HepG2 (cell line): ENCODE data around the gene DERL2. TPM values are rescaled to one million over a fixed set of nuclear protein-coding genes. Genes with fewer than 3 reads are reported as not detected.

ENCODE experiments used
- ADNP ChIP-seq: sonication (generic); formaldehyde crosslinking; IDR thresholded peaks from 2 replicates; pipeline ENCODE4 v1.4.0; 2020; ENCODE audit warnings: missing genetic modification reagents
- DPF2 ChIP-seq: sonication (generic); formaldehyde crosslinking; IDR thresholded peaks from 2 replicates; pipeline ENCODE4 v1.4.0; 2020; ENCODE audit warnings: mild to moderate bottlenecking, low read depth, missing genetic modification reagents, borderline replicate concordance
- GTF3A ChIP-seq: sonication (generic); formaldehyde crosslinking; conservative IDR thresholded peaks from 2 replicates; pipeline ENCODE4 v1.4.0; 2020; ENCODE audit warnings: mild to moderate bottlenecking, missing genetic modification reagents
- HMGA1 ChIP-seq: sonication (generic); formaldehyde crosslinking; conservative IDR thresholded peaks from 2 replicates; pipeline ENCODE4 v1.4.0; 2020; ENCODE audit warnings: missing genetic modification reagents
- JUN ChIP-seq: sonication (generic); formaldehyde crosslinking; IDR thresholded peaks from 2 replicates; pipeline ENCODE4 v1.4.0; 2020; ENCODE audit warnings: mild to moderate bottlenecking, missing genetic modification reagents
- KDM4B ChIP-seq: sonication (generic); formaldehyde crosslinking; IDR thresholded peaks from 2 replicates; pipeline ENCODE4 v1.4.0; 2020; ENCODE audit warnings: missing genetic modification reagents
- KLF16 ChIP-seq, 2 experiments: sonication (generic) in 1 of 2; formaldehyde crosslinking in 1 of 2; IDR thresholded peaks; 2 replicates each; pipeline versions ENCODE4 v1.6.1 to v1.8.0; 2016 to 2023; ENCODE audit warnings: missing genetic modification reagents in 2 of 2, missing compliant biosample characterization in 1 of 2
- SIN3A ChIP-seq: IDR thresholded peaks from 2 replicates; pipeline ENCODE4 v1.6.1; 2011; ENCODE audit warnings: low read depth, mild to moderate bottlenecking, control low read depth, low read length, borderline replicate concordance
- XRCC5 ChIP-seq: fragments of 200-400 bp; formaldehyde crosslinking; optimal IDR thresholded peaks from 2 replicates; pipeline ENCODE3; 2017; ENCODE audit warnings: mild to moderate bottlenecking, low read length
- ZFP36L1 ChIP-seq: sonication (generic); formaldehyde crosslinking; IDR thresholded peaks from 2 replicates; pipeline ENCODE4 v1.8.0; 2022; ENCODE audit warnings: mild to moderate bottlenecking, missing genetic modification reagents, moderate library complexity
- ZNF414 ChIP-seq: sonication (generic); formaldehyde crosslinking; IDR thresholded peaks from 2 replicates; pipeline ENCODE4 v1.5.0; 2020; ENCODE audit warnings: missing genetic modification reagents
- ZNF569 ChIP-seq: sonication (generic); formaldehyde crosslinking; IDR thresholded peaks from 2 replicates; pipeline ENCODE4 v1.5.0; 2020; ENCODE audit warnings: mild to moderate bottlenecking, missing genetic modification reagents, moderate library complexity, borderline replicate concordance
- ZNF740 ChIP-seq: sonication (generic); formaldehyde crosslinking; IDR thresholded peaks from 2 replicates; pipeline ENCODE4 v1.4.0; 2020; ENCODE audit warnings: missing genetic modification reagents
- polyA plus RNA-seq, 8 experiments: library from polyadenylated mRNA; depleted of rRNA in 3 of 8; stranded (reverse) in 7 of 8; unstranded in 1 of 8; fragments of >200 nt; fragmentation: Illumina TruSeq in 4 of 8; extraction: Trizol in 4 of 8; gene quantifications; 2 replicates each; pipeline versions ENCODE4 v1.2.1 to v1.2.3, GENCODE V29; 2011 to 2016; ENCODE audit warnings: low read depth in 4 of 8, missing spikeins in 1 of 8, mixed read lengths in 1 of 8; ENCODE audit not compliant: insufficient read depth in 1 of 8
- total RNA-seq, 5 experiments: library from RNA; depleted of rRNA; stranded (reverse); fragments of >200 nt; fragmentation: Illumina TruSeq; extraction: Trizol; gene quantifications; 2 replicates each; pipeline ENCODE4 v1.2.3, GENCODE V29; 2016; ENCODE audit warnings: low read depth in 1 of 5
- TF ChIP-seq, protein P1 (sequence below): sonication (generic); formaldehyde crosslinking; IDR thresholded peaks from 2 replicates; pipeline ENCODE4 v1.5.0; 2020; ENCODE audit warnings: mild to moderate bottlenecking, missing genetic modification reagents, moderate library complexity
- TF ChIP-seq, protein P2 (sequence below): sonication (generic); formaldehyde crosslinking; IDR thresholded peaks from 2 replicates; pipeline ENCODE4 v1.5.0; 2020; ENCODE audit warnings: mild to moderate bottlenecking, missing genetic modification reagents
- TF ChIP-seq, protein P3 (sequence below): sonication (generic); formaldehyde crosslinking; IDR thresholded peaks from 2 replicates; pipeline ENCODE4 v1.9.0; 2022; ENCODE audit warnings: low read depth, missing genetic modification reagents

The DERL2 gene
- total and polyA plus RNA-seq, 2 of the 13 experiments (the other 11 are each of a cell fraction or from before 2014, with no cell fraction given) = 59.3 to 65.2 TPM

DNA sequence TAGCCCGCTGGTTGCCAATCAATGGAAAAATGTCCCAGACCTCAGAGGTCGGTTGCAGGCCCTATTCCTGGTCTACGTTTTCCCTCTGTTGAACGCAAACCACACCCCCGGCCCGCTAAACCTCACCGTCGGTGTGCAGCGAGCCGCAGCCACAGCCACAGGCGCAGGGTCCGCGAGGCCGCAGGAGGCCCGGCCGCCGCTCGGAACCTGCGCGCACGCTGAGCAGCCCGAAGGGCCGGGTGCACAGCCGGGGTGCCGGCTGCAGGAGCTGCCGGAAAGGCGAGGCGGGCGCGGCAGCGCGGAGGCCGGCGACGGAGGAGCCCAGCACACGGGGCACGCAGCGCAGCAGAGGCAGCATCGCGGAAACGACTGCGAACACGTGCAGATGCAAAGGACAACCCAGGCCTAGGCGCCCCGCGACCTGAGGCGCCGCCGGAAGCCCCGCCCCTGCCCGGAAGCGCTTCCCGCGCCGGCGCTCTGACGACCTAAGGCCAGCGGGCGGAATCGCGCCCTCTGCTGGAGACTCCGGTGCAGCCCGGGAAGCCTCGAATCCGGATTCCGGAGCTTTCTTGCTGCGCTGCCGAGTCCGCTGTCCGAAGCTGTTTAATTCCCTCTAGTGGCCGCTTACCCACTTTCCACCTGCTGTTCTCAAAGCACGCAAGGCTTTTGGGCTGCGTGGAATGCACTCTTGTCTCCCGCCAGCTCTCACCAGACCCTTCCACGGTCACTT, 47.1 kb downstream of the DERL2 start, which contains the start of gene C1QBP (continued):
- TF ChIP-seq ZNF569 (CRISPR knock-in tag) (no peak), SIN3A (peak; percentile 81; the same call in 1 of the 2 replicates), JUN (no peak), HMGA1 (CRISPR knock-in tag) (no peak), GTF3A (no peak), XRCC5 (peak; percentile 95), ZNF414 (CRISPR knock-in tag) (peak; percentile 74), KLF16 (CRISPR knock-in tag; IDR thresholded peaks at IDR 0.05) (peak in 1 of 2 experiments; percentile 63; a peak in 1 of 4 replicates), ZFP36L1 (CRISPR knock-in tag) (no peak; the same call in 1 of the 2 replicates), ZNF740 (CRISPR knock-in tag) (no peak), DPF2 (CRISPR knock-in tag) (no peak), KDM4B (CRISPR knock-in tag) (no peak; the same call in 1 of the 2 replicates), ADNP (CRISPR knock-in tag) (no peak; the same call in 1 of the 2 replicates)
- TF ChIP-seq, protein P1, sequence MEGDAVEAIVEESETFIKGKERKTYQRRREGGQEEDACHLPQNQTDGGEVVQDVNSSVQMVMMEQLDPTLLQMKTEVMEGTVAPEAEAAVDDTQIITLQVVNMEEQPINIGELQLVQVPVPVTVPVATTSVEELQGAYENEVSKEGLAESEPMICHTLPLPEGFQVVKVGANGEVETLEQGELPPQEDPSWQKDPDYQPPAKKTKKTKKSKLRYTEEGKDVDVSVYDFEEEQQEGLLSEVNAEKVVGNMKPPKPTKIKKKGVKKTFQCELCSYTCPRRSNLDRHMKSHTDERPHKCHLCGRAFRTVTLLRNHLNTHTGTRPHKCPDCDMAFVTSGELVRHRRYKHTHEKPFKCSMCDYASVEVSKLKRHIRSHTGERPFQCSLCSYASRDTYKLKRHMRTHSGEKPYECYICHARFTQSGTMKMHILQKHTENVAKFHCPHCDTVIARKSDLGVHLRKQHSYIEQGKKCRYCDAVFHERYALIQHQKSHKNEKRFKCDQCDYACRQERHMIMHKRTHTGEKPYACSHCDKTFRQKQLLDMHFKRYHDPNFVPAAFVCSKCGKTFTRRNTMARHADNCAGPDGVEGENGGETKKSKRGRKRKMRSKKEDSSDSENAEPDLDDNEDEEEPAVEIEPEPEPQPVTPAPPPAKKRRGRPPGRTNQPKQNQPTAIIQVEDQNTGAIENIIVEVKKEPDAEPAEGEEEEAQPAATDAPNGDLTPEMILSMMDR (CRISPR knock-in tag) = peak; percentile 95
- TF ChIP-seq, protein P2, sequence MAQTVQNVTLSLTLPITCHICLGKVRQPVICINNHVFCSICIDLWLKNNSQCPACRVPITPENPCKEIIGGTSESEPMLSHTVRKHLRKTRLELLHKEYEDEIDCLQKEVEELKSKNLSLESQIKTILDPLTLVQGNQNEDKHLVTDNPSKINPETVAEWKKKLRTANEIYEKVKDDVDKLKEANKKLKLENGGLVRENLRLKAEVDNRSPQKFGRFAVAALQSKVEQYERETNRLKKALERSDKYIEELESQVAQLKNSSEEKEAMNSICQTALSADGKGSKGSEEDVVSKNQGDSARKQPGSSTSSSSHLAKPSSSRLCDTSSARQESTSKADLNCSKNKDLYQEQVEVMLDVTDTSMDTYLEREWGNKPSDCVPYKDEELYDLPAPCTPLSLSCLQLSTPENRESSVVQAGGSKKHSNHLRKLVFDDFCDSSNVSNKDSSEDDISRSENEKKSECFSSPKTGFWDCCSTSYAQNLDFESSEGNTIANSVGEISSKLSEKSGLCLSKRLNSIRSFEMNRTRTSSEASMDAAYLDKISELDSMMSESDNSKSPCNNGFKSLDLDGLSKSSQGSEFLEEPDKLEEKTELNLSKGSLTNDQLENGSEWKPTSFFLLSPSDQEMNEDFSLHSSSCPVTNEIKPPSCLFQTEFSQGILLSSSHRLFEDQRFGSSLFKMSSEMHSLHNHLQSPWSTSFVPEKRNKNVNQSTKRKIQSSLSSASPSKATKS (CRISPR knock-in tag) = no peak; the same call in 1 of the 2 replicates
- TF ChIP-seq, protein P3, sequence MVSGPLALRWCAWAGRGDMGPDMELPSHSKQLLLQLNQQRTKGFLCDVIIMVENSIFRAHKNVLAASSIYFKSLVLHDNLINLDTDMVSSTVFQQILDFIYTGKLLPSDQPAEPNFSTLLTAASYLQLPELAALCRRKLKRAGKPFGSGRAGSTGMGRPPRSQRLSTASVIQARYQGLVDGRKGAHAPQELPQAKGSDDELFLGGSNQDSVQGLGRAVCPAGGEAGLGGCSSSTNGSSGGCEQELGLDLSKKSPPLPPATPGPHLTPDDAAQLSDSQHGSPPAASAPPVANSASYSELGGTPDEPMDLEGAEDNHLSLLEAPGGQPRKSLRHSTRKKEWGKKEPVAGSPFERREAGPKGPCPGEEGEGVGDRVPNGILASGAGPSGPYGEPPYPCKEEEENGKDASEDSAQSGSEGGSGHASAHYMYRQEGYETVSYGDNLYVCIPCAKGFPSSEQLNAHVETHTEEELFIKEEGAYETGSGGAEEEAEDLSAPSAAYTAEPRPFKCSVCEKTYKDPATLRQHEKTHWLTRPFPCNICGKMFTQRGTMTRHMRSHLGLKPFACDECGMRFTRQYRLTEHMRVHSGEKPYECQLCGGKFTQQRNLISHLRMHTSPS (CRISPR knock-in tag) = no peak
